ENCODE data around the gene ARID5B.
A peak's percentile ranks its signal among the peaks of the same experiment; 100 is the strongest.

ARID5B gene

DNA sequence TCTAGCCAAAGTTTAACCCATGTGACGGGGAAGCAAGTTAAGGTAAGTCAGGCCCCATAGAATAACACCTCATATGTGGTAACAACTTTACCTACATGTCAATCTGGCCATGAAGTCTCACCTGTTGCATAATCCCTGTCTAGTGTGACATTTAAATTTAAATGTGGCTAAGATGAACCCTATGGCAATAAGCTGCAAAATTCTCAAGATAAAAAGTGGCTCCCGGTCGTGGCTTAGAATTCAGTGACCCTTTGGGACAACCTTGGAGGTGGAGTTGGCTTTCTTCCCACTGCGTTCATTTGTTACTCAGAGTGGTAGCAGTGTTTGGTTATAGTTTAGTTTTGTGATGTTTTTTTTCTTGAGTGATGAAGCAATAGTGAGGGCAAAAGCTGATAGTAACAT lies 90.6 kb downstream of the ARID5B start:
- no peak for DNase-seq

DNA sequence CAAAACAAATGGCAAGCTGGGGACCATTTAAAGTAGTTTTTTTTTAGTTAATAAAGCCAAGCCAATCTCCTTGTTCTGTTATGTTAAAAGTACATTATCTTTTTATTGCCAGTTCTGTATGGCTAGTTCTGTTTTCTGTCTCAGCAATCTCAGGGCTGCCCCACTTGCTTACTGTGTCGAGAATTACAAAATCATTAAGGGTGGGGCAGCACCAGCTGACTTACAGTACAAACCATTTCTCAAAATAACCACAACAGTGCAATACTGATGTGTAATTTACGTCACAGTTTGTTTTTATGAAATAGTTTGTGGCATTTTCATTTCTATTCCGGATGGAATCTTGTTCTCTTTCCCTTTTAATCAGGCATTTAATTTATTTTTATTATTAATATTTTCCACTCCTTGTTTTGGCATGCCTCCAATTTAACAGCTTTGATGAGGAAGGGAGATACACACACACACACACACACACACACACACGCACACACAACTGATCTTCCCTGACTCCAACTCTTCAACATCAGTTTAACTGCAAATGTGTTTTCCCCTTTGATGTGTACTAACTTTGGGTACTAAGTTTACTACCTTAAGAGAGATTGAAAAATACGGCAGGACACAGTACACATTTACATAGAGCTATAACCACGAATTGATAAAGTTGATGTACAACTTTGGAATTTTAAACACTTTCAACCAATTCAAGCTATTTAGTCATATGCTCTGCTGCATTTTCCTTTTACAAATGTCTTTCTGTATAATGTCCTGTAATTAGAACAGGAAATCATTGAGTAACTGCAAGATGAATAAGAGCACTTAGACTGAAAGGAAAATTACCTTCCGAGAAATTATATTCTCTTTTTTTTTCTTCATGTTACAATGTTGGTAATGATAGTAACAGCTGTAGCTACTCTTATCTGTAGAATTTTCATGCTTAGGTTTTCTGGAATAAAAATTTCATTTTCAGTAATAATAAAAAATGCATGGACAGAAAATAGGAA lies 91.5 kb downstream of the ARID5B start:
- DNase-seq = peak; percentile 60 to 62

DNA sequence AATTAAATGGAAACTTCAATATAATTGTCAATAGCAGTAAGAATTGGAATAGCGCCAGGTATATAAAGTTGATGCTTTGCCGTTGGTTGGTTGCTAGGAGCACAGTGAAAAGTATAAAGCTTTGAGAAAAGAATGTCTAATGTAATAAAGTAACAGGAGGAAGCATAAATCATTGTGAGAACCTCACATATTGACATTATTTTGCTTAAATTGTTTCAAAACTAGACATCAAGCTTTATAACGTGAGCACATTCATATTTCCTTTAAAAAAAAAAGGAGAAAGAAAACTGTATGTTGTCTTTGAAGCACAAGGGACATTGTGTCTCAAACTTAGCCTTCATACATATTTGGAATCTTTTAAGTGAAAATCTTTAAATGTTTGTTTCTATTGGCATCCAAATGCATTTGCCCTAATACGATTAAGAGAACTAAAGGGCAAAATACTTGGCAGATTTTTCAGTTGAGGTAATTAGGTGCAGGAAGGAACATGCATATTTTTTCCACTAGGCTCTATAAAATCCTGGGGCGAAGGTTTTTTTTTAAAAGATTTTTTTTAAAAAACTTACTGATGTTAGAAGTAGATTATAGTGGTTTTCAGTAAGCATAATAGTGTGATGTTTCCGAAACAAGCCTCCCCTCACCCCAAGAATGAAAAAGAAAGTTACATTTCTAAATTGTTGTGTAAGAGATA lies 92.4 kb downstream of the ARID5B start:
- peak in 1 of 2 experiments; percentile 3 for DNase-seq

DNA sequence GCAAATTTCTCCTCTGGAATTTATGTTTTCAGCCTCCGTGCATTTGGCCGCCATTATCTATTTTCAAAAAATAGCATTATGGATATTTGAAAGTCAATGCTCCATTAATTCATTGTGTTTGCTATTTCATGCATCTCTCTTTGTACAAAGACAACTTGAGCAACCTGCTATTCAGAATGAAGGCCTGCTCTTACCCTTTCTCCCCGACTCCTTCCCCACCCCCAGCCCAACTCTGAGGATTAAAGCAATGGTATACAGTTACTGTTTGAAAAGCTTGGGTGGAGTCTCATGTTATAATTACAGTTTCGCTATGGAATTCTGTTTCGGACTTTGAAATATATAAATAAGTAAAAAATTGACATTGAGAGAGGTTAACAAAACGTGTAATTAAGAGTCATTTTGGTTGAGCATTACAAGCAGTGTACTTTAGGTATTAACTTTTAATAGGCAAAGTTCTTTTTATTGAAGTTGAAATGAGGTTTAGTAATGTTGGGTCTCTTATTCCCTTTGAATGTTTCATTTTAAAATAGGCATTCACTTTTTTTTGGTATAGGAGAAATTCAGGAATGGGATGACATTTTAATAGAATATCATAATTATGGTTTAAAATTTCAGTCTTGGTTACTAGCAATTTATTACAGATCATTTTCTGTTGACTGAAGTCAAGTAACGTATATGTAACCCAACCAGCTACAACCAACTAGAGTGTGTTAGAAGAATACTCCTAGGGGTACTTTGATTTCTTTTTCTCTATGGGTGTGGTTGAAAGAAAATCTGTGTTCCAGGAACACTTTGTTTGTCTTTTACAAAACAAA lies 93.1 kb downstream of the ARID5B start:
- DNase-seq = no peak

DNA sequence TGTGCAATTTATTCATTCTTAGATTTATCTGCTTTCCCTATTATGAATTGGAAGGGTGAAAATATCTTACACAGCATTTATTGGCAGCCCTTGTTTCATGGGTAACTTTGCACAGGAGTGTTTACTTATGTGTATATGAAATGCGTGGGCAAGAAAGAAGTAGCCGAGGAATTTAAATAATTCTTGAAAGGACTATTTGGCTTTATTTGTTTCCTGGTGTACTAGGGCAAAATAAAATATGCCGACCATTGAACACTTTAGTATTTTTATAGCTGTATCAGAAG lies 93.7 kb downstream of the ARID5B start:
- no peak for DNase-seq

DNA sequence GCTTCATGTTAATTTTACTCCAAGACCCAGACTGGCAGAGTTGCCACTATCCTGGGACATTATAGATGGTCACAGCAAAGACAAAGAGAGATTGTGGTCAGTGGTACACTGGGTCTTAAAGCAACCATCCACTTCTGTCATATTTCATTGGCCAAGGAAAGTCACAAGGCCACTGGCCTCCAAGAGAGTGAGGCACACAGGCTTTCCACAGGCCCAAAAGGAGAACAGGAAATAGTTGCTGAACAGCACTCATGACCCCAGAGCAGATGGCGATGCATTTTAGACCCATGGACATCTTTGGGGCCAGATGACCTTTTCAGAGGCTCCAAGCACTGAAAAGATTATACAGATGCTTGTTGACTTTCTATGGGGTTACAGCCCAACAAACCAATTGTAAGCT lies 97.4 kb downstream of the ARID5B start:
- DNase-seq = no peak

DNA sequence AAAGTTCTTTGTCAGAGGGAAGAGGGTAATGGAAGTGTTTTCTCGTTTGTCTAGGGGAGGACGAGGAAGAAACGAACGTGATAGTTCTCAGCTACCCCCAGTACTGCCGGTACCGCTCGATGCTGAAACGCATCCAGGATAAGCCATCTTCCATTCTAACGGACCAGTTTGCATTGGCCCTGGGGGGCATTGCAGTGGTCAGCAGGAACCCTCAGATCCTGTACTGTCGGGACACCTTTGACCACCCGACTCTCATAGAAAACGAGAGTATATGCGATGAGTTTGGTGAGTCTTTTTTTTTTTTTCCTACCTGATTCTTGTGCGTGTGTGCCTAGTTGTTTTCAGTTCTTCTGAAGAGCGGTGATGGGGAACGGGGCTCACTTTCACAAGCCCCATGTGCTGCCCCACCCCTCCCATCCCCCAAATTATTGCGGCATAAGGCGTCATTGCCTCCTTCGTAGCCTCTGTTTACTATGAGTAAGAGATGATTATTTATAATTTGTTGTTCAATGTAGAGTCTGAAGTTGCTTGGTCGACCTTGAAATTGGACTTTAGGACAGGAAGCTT lies 98.6 kb downstream of the ARID5B start:
- DNase-seq = no peak

DNA sequence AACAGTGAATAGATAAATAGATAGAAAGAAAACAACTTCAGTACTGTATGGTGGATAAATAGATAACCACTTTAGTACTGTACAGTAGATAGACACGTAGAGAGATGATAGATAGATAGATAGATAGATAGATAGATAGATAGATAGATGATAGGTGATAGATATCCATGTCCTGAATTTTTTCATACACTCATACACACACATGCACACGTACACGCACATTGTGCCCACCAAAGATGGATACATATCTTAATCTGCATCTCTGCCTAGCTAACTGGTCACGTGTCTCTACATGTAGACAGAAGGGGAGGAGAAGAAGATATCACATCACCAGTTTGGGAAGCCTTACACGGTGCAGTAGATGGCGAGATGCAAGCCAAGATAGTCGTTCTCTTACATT lies 99.2 kb downstream of the ARID5B start:
- no peak for DNase-seq

DNA sequence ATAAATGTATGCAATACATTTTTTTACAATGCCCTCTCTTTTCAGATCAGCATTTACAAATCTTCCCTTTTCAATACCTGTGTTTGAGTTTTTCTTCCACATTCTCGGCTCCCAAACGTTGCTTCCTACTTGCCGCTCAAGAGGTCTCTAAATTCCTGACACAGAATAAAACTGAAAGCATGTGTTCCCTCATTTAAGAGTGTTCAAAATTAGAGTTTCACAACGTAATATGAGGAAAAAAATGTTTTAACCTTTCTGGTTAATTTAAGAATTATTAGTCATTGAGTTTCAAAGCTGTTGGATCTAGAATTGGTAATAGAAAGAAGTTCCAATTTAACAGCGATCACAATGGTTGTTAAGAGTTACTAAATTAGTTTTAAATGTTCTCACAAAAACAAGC lies 100.4 kb downstream of the ARID5B start:
- no peak for DNase-seq

DNA sequence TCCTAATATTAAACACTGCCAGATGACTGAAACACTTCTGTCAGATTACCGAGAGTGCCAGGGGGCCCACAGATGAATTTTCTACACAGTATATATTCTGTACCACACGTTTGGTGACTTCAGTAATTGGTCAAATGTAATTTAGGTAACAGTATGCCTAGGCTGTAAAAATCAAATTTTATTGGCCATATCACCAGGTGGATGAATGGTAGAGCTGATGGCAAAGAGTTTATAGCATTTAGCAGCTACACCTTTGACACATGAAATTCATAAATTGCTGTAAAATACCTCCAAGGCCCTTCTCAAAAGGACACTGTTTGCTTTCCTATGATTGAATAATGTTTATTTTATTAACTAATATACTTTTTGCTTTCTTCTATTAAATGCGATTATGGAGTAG lies 101.3 kb downstream of the ARID5B start:
- no peak for DNase-seq

DNA sequence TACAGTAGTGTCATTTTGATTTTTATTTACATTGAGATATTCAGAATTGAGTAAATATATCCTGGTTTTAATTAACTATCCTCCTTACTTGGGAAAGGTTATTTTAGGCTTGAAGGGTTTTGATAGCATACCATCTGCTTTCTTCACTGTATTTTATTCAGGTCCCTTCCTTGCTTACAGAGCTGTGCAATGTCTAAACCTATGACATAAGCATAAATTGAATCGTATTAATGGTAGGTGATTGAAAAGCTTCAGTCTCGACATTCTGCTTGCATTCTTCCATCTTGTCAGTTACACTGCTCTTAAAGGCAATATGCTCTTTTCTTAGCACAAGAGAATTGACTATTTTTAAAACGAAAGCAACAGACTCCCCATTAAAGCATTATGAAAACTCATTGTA lies 102.5 kb downstream of the ARID5B start:
- DNase-seq = no peak

DNA sequence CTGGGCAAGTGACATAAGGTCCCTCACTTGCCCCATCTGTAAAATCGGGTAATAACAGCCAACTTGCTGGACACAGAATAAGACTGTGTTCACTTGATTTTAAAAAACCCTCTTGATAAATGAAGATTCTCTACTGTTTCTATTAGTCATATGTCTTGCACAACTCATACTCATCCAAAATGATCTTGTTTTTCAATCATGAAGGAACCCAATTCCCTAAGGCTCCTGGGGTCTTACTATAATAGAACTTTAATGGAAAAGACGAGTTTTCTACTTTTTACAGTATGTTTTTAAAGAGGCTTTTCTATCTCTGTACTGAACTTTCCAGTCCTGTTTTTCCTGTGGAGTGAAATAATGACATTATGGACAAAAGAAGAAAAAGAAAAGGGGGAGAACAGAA lies 103.8 kb downstream of the ARID5B start:
- no peak for DNase-seq

DNA sequence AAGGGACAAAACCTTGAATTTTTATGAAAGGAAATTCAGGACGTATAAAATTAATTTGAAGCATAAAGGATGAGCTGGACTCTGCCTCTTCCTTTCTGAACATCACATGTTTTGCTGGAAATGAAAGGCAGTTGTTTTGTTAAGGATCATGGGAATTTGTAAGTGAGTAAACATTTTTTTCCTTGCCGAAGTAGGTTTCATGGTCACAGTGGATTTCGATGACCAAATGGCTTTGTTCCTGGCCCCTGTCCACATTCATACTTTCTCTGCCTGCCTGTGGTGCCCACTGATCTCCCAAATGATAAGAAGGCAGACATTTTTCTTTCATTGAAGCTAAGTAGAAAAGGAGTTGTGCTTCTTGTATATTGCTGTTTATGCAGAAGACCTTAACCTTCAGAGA lies 104.2 kb downstream of the ARID5B start:
- DNase-seq = no peak

DNA sequence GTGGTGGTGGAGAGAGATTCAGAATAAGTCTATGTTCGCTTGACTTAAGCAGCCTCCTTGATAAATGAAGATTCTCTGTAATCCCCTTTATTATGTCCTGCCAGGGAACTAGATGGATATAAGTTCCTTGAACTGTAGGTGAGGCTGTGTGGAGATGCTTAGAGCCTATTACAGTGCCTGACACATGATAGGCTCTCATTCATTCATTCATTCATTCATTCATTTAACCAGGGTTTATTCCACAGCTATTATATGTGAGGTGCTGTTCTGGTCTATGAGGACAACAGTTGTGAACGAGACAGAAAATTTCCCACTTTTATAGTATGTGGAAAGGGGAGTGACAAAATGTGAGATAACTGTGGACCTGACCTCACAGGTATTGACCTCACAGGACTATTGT lies 105.6 kb downstream of the ARID5B start:
- DNase-seq = no peak

DNA sequence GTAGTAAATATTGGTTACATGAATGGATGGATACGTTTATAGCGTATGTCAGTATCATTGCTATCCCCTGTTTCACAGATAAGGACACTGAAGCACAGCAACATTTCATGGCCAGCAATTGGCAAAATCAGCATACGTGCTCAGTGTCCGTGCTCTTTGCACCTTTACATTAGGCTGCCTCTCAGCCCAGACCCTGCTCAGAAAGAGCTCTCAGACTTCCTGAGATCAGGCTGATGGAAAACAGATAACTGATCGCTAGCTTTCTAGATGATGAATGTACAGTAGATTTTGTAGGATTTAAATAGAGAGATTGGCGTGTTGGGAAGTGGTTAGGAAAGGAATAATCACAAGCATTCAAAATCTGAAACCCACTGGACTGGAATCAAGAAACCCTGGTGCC lies 106.7 kb downstream of the ARID5B start:
- DNase-seq = no peak

DNA sequence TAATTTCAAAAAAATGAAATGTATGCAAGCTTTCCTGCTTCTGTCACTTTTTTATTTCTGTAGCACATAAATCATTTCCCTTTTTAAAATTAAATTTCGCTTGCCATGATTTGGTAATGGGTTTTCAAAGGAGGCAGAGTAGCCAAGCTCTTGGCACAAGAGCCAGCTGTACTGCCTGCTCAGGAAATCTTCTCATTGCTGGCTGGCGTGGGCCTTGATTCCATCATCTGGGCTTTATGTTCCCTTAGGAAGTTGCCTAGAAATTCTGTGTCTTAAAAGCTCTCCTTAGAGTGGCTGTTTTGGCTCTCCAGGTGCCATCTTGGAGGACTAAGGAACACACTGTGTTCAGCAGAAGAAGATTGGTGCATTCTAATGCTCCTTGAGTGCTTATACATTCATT lies 107.4 kb downstream of the ARID5B start:
- no peak for DNase-seq

DNA sequence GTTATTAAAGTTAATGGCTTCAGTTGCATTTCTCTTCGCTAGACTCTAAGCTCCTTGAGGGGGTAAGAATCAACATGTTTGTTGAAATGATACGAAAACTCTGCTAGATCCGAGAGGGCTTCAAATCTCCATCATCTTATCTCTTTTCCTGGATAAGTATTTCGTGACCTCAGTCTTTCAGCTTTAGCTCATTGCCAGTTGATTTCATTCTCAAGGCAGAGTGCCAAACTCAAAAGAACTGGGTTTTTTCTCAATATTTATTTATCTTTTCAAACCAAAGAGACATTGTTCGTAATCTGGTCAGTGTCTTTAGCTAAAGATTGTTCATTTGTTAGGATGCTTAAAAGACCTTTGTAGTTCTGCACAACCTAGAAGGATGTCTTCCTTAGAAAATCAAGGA lies 108.9 kb downstream of the ARID5B start:
- DNase-seq = no peak

DNA sequence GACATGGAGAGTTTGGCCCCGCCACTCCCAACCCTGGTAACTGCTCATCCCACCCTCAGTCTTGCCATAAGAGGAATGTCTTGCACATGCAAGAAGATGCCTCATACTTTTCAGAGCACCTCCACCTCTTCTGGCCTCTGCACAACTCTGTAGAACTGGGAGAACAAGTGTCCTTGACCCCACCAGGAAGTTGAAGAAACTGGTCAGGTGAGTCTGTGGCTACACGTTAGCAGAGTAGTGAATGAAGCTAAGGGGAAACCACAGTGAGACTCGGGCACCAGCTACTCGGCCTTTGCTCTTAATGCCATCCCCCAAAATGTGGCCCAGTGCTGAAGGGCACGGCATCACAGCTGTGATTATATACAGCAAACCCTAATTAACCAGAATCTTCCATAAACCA lies 110.1 kb downstream of the ARID5B start:
- DNase-seq = no peak

DNA sequence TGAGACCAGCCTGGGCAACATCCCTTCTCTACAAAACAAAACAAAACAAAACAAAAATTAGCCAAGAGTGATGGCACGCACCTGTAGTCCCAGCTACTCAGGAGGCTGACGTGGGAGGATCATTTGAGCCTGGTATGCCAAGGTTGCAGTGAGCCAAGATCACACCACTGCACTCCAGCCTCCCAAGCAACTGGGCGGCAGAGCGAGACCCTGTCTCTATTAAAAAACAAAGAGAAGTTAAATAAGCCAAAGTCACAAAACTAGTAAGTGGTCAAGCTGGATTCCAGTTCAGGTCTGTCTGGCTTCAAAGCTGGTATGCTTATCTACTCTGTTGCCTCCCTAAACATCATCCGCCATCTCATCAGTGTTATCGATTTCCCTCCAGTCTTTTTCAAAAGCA lies 110.8 kb downstream of the ARID5B start:
- no peak for DNase-seq

DNA sequence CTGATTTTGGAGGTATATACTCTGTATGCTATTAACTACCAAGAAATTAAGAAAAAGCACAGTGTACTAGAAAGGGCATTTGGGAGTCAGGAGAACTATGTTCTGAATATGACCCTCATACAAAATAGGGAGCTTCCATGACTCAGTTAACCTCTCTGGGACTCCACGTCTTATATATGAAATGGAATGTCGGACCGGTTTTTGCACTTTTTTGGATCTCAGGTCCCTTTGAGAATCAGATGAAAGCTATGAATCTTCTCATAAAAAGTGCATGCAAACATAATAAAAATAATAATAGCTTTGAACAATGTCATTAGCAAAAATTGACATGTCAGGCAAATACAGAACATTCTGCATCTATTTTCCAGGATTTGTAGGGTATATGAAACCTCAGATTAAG lies 113.0 kb downstream of the ARID5B start:
- DNase-seq = no peak

DNA sequence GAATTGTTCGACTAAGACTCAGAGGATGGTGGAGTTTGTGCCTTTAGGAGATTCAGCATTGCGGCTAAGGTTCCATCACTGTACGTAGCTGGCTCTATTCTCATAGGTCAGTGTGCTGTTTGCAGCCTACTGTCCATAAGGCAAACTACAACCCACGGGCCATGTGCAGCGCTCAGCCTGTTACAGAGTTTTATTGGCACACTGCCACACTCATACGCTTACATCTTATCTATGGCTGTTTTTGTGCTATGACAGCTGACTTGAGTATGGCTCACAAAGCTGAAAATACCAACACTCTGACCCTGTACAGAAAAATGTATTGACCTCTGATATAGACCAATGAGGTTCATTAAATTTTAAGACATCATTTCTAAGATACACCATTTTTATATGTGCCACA lies 114.5 kb downstream of the ARID5B start:
- no peak for DNase-seq

DNA sequence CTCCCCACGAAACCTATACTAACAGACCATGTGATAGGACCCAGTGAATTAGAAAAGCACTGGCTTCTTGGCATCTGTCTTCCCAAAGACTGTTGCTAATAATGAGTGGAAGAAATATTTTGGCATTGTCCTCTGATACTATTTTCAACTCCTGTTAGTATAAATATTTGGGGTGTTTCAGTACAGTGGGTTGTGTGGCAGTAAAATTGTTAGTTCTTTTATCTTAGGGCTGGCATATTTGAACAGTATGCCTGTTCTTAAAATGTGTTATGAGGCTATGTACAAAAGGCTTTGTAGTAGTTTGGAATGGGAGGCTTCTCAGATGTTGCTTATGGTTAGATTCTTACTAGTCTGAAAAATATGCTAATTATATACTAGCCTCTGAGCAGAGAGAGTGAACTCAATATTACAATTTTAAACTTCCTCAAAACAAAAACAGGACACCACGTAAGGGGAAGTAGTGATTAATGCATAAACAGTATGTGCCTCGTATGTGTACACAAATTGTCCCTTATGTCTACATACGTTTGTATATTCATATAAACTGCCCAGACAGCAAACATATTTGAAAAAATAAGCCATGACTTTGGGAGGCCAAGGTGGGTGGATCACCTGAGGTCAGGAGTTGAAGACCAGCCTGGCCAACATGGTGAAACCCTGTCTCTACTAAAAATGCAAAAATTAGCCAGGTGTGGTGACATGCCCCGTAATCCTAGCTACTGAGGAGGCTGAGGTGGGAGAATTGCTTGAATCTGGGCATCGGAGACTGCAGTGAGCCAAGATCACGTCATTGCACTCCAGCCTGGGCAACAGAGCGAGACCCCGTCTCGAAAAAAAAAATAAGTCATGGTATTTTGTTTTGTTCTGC lies 115.4 kb downstream of the ARID5B start:
- peak; percentile 9 to 12 for DNase-seq
